Measurements from ENCODE around the gene FAIM2.

FAIM2 gene

DNA sequence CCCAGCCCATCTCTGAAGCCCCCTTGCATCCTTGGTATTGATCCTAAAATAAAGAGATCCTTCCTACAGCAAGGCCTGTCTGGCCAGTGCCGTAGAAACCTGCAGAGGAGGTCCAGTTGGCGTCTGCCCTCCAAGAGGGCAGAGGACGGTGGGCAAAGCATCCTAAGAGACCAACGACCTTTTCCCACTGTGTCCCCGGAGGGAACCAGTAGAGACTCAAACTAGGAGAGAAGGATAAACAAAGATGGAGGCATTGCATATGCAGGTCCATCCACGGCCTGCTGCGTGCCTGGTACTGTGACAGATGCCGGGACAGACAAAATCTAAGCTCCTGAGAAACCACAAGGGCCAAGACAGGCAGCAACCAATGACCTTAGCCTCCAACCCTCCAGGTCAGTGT, 79.3 kb downstream of the FAIM2 start:
- DNase-seq (ENCODE audit: low read depth in 3 of 3), result no peak

- no peak for DNase-seq (ENCODE audit: low read depth in 3 of 3)
Measured at GRCh38 chr12:49823951-49824350, 79.7 kb downstream of the FAIM2 start.

DNA sequence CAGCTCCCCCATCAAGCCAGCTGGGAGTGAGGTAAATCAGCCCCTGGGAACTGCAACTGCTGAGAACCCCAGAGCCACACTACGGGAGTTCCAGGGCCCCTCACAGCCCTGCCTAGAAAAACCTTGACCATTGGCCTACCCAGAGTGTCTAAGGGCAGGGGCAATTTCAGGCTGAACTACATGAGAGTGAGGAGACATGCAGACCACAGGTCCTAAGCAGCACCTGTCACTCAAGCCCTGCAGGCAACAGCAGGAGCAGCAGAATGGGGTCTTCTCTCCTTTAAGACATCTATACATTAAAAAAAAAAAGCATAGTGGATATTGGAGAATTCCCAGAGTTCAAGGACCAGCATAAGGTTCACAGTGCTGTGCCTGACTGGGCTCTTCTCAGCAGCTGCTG, 80.3 kb downstream of the FAIM2 start:
- no peak for DNase-seq (ENCODE audit: low read depth in 3 of 3)

DNA sequence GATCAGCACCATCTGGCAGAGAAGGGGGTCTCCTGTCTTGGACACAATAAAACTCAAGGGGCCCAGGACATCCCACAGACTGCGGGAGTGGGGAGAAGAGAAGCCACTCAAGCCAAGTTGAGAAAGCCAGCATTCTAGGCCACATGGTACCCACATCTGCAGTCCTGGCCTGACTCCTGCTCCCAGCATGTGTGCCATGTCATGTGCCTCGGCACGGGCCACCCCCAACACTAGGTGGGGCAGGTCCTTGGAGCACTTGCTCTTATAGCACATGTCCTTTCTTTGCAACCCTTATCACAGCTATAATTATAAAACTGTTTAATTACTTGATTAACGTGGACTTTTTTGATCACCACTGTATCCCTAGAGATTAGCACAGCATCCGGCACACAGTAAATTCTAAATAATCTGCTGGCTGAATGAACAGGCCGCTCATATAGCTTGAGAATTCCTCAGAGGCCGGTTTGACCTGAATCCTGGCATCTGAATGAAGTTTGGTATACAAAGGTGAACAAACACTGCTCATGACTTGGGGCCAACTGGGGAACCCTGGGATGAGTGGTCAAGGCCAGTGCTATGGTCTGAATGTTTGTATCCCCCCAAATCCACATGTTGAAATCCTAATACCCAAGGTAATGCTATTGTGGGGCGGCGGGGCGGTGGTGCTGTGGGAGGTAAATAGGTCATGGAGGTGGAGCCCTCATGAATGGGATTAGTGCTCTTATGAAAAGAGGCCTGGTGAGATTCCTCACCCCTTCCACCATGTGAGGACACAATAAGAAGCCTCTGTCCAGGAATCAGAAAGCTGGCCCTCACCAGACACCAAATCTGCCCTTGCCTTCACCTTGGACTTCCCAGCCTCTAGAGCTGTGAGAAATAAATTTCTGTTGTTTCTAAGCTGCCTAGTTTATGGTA, 82.1 kb downstream of the FAIM2 start:
- no peak for DNase-seq (ENCODE audit: low read depth in 3 of 3)

DNA sequence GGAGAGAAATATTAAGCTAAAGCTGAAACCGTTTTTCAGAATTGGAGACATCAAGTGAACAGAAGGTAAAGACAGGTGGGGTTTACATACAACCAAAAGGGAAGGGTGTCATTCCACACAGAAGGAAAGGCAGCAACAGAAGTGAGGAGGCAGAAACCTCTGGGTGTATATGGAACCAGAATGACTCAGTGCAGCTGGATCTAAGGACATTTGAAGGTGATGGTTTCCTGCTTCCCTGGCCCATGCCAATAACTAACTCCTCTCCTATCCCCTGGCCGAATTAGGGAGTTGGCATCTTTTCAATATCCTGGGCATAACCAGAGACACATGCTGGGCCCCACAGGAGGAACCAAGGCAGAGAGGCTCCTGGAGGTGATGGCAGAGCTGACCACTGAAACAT, 83.9 kb downstream of the FAIM2 start:
- DNase-seq (ENCODE audit: low read depth in 3 of 3), result no peak

GRCh38 chr12:49818241-49818895, 85.3 kb downstream of the FAIM2 start:
- no peak for DNase-seq (ENCODE audit: low read depth in 3 of 3)

Measured in stimulated activated CD4-positive, alpha-beta T cell treated with anti-CD3 and anti-CD28 coated beads, TNF-alpha, amount 100 ng/mL, for 4 hours (primary cell).